Activated T-helper 17 cell treated with anti-CD3 and anti-CD28 coated beads, Interleukin-2, amount 50 U/mL, for 72 hours (primary cell): ENCODE results near the gene SLC7A14. TPM values are rescaled to one million over a fixed set of nuclear protein-coding genes. Genes with fewer than 3 reads are reported as not detected.

Source experiments
- ATAC-seq: fragments of 150-1000 bp; cut with Tn5 transposase; replicated peaks from 2 replicates; pipeline ENCODE4 v1.10.0; 2021; ENCODE audit warnings: mild to moderate bottlenecking, moderate library complexity
- H3K27ac Mint-ChIP-seq: one replicate; pipeline ENCODE4 v1.8.0; 2022; ENCODE audit warnings: mixed read lengths
- H3K27me3 Mint-ChIP-seq: one replicate; pipeline ENCODE4 v1.8.0; 2022; ENCODE audit warnings: mixed read lengths
- H3K36me3 Mint-ChIP-seq: one replicate; pipeline ENCODE4 v1.8.0; 2022; ENCODE audit warnings: low read depth, mild to moderate bottlenecking, mixed read lengths
- H3K4me1 Mint-ChIP-seq: one replicate; pipeline ENCODE4 v1.8.0; 2022; ENCODE audit warnings: mixed read lengths
- H3K4me3 Mint-ChIP-seq: one replicate; pipeline ENCODE4 v1.8.0; 2022; ENCODE audit warnings: mild to moderate bottlenecking, mixed read lengths
- H3K9me3 Mint-ChIP-seq: one replicate; pipeline ENCODE4 v1.8.0; 2022; ENCODE audit warnings: mixed read lengths
- total RNA-seq, 2 donors: library from RNA; stranded (reverse); gene quantifications; one replicate each; pipeline ENCODE4 v1.2.3, GENCODE V29; 2022

SLC7A14 gene
- total RNA-seq, 2 donors from 2014 or later: not detected

- H3K27me3 Mint-ChIP-seq: peaks cover 19% of the 10 kb centered on the region
- no peaks in the 10 kb centered on the region for H3K4me1 Mint-ChIP-seq
- no peaks in the 10 kb centered on the region for H3K9me3 Mint-ChIP-seq
- no peak overlapping the region for H3K4me3 Mint-ChIP-seq
- H3K36me3 Mint-ChIP-seq: no peaks in the 10 kb centered on the region
- no peak for ATAC-seq
- H3K27ac Mint-ChIP-seq: no peak overlapping the region
These were observed 147.0 kb downstream of the SLC7A14 start for GRCh38 chr3:170438836-170439235.

- Mint-ChIP-seq H3K9me3 (no peaks in the 10 kb centered on the region), H3K4me1 (no peaks in the 10 kb centered on the region), H3K27me3 (peaks cover 19% of the 10 kb centered on the region), H3K36me3 (no peaks in the 10 kb centered on the region), H3K4me3 (no peak overlapping the region), H3K27ac (no peak overlapping the region)
- no peak for ATAC-seq
These were observed 148.0 kb downstream of the SLC7A14 start for GRCh38 chr3:170437696-170438407.

GRCh38 chr3:170437176-170437575 lies 148.7 kb downstream of the SLC7A14 start:
- peaks cover 13% of the 10 kb centered on the region for H3K27me3 Mint-ChIP-seq
- no peaks in the 10 kb centered on the region for H3K9me3 Mint-ChIP-seq
- no peak overlapping the region for H3K4me3 Mint-ChIP-seq
- ATAC-seq: no peak
- H3K36me3 Mint-ChIP-seq: no peaks in the 10 kb centered on the region
- no peaks in the 10 kb centered on the region for H3K4me1 Mint-ChIP-seq
- H3K27ac Mint-ChIP-seq: no peak overlapping the region

GRCh38 chr3:170436697-170437096 lies 149.2 kb downstream of the SLC7A14 start:
- no peak overlapping the region for H3K27ac Mint-ChIP-seq
- ATAC-seq: peak; percentile 14
- no peak overlapping the region for H3K4me3 Mint-ChIP-seq
- H3K36me3 Mint-ChIP-seq: no peaks in the 10 kb centered on the region
- no peaks in the 10 kb centered on the region for H3K9me3 Mint-ChIP-seq
- no peaks in the 10 kb centered on the region for H3K4me1 Mint-ChIP-seq
- H3K27me3 Mint-ChIP-seq: peaks cover 11% of the 10 kb centered on the region

- Mint-ChIP-seq H3K4me3 (no peak overlapping the region), H3K27ac (no peak overlapping the region), H3K36me3 (no peaks in the 10 kb centered on the region), H3K9me3 (no peaks in the 10 kb centered on the region), H3K4me1 (peaks cover 9% of the 10 kb centered on the region), H3K27me3 (peaks cover 2% of the 10 kb centered on the region)
- no peak for ATAC-seq
These were observed 153.5 kb downstream of the SLC7A14 start for GRCh38 chr3:170432416-170432815.

- H3K27ac Mint-ChIP-seq: no peak overlapping the region
- peaks cover 4% of the 10 kb centered on the region for H3K27me3 Mint-ChIP-seq
- no peaks in the 10 kb centered on the region for H3K9me3 Mint-ChIP-seq
- ATAC-seq: no peak
- H3K36me3 Mint-ChIP-seq: no peaks in the 10 kb centered on the region
- peaks cover 9% of the 10 kb centered on the region for H3K4me1 Mint-ChIP-seq
- no peak overlapping the region for H3K4me3 Mint-ChIP-seq
These were observed 154.8 kb downstream of the SLC7A14 start for GRCh38 chr3:170431054-170431453.

- ATAC-seq: peak; percentile 67
- H3K9me3 Mint-ChIP-seq: no peaks in the 10 kb centered on the region
- H3K4me1 Mint-ChIP-seq: peaks cover 9% of the 10 kb centered on the region
- peak overlapping the region; percentile 48 for H3K27ac Mint-ChIP-seq
- peak overlapping the region; percentile 27 for H3K4me3 Mint-ChIP-seq
- no peaks in the 10 kb centered on the region for H3K36me3 Mint-ChIP-seq
- H3K27me3 Mint-ChIP-seq: peaks cover 11% of the 10 kb centered on the region
These were observed 156.8 kb downstream of the SLC7A14 start for GRCh38 chr3:170429050-170429449.

GRCh38 chr3:170428095-170428494 lies 157.8 kb downstream of the SLC7A14 start:
- Mint-ChIP-seq H3K36me3 (no peaks in the 10 kb centered on the region), H3K27me3 (peaks cover 11% of the 10 kb centered on the region), H3K4me1 (peaks cover 9% of the 10 kb centered on the region), H3K27ac (no peak overlapping the region), H3K4me3 (no peak overlapping the region), H3K9me3 (no peaks in the 10 kb centered on the region)
- no peak for ATAC-seq

GRCh38 chr3:170426240-170426797 lies 159.6 kb downstream of the SLC7A14 start:
- H3K36me3 Mint-ChIP-seq: no peaks in the 10 kb centered on the region
- no peaks in the 10 kb centered on the region for H3K9me3 Mint-ChIP-seq
- H3K4me1 Mint-ChIP-seq: peaks cover 9% of the 10 kb centered on the region
- no peak overlapping the region for H3K27ac Mint-ChIP-seq
- H3K4me3 Mint-ChIP-seq: no peak overlapping the region
- no peak for ATAC-seq
- H3K27me3 Mint-ChIP-seq: peaks cover 15% of the 10 kb centered on the region

- no peak overlapping the region for H3K27ac Mint-ChIP-seq
These were observed 160.2 kb downstream of the SLC7A14 start for GRCh38 chr3:170425491-170426239.

GRCh38 chr3:170424879-170425278 lies 161.0 kb downstream of the SLC7A14 start:
- Mint-ChIP-seq H3K27ac (no peak overlapping the region), H3K9me3 (no peaks in the 10 kb centered on the region), H3K4me1 (peaks cover 9% of the 10 kb centered on the region), H3K36me3 (no peaks in the 10 kb centered on the region), H3K27me3 (peaks cover 23% of the 10 kb centered on the region), H3K4me3 (no peak overlapping the region)
- ATAC-seq: peak; percentile 61

More at GRCh38 chr3:170425491-170426239, 160.2 kb downstream of the SLC7A14 start:
- H3K9me3 Mint-ChIP-seq: no peaks in the 10 kb centered on the region
- H3K27me3 Mint-ChIP-seq: peaks cover 18% of the 10 kb centered on the region
- no peaks in the 10 kb centered on the region for H3K36me3 Mint-ChIP-seq
- peaks cover 9% of the 10 kb centered on the region for H3K4me1 Mint-ChIP-seq
- H3K4me3 Mint-ChIP-seq: no peak overlapping the region
- ATAC-seq: no peak

GRCh38 chr3:170423001-170423615 lies 162.8 kb downstream of the SLC7A14 start:
- Mint-ChIP-seq H3K4me1 (peaks cover 3% of the 10 kb centered on the region), H3K27ac (no peak overlapping the region), H3K27me3 (peaks cover 24% of the 10 kb centered on the region), H3K36me3 (no peaks in the 10 kb centered on the region), H3K9me3 (no peaks in the 10 kb centered on the region), H3K4me3 (no peak overlapping the region)
- ATAC-seq: no peak

GRCh38 chr3:170421758-170422157 lies 164.1 kb downstream of the SLC7A14 start:
- Mint-ChIP-seq H3K4me3 (no peak overlapping the region), H3K4me1 (peaks cover 4% of the 10 kb centered on the region), H3K27ac (no peak overlapping the region), H3K9me3 (no peaks in the 10 kb centered on the region), H3K27me3 (peaks cover 35% of the 10 kb centered on the region), H3K36me3 (no peaks in the 10 kb centered on the region)
- ATAC-seq: no peak

GRCh38 chr3:170421111-170421641 lies 164.7 kb downstream of the SLC7A14 start:
- Mint-ChIP-seq H3K4me1 (peaks cover 4% of the 10 kb centered on the region), H3K4me3 (no peak overlapping the region), H3K27ac (no peak overlapping the region), H3K36me3 (no peaks in the 10 kb centered on the region), H3K27me3 (peaks cover 35% of the 10 kb centered on the region), H3K9me3 (no peaks in the 10 kb centered on the region)
- ATAC-seq: no peak
